HepG2 (cell line): ENCODE results near the gene GDPD5.
A peak's percentile ranks its signal among the peaks of the same experiment; 100 is the strongest.

Experiments
- CEBPG ChIP-seq: IDR thresholded peaks from 2 replicates; pipeline ENCODE4 v1.6.1; 2016
- GTF2F1 ChIP-seq: fragments of 150-350 bp; IDR thresholded peaks from 2 replicates; pipeline ENCODE4 v1.6.1; 2014; ENCODE audit warnings: low read length
- HNRNPK ChIP-seq: fragments of 200-400 bp; formaldehyde crosslinking; IDR thresholded peaks from 2 replicates; pipeline ENCODE4 v1.6.1; 2018; ENCODE audit warnings: low read length, low read depth, moderate library complexity, mild to moderate bottlenecking; ENCODE audit not compliant: poor library complexity, severe bottlenecking
- MAZ ChIP-seq, 2 experiments: sonication (generic) in 1 of 2; formaldehyde crosslinking in 1 of 2; IDR thresholded peaks; 2 replicates each; pipeline versions ENCODE4 v1.5.0 to v1.6.1; 2012 to 2020; ENCODE audit warnings: low read depth in 2 of 2, mild to moderate bottlenecking in 2 of 2, borderline replicate concordance in 1 of 2, improper control_type of control experiment in 1 of 2, low read length in 1 of 2, missing genetic modification reagents in 1 of 2, moderate library complexity in 1 of 2
- MTA1 ChIP-seq: sonication (generic); formaldehyde crosslinking; IDR thresholded peaks from 2 replicates; pipeline ENCODE4 v1.4.0; 2020; ENCODE audit warnings: missing genetic modification reagents, mild to moderate bottlenecking, borderline replicate concordance
- NCOA2 ChIP-seq: sonication (generic); formaldehyde crosslinking; IDR thresholded peaks from 2 replicates; pipeline ENCODE4 v1.8.0; 2022; ENCODE audit warnings: inconsistent platforms
- NFIC ChIP-seq: IDR thresholded peaks from 2 replicates; pipeline ENCODE4 v1.6.1; 2012; ENCODE audit warnings: mild to moderate bottlenecking, low read length, inconsistent platforms
- NFKBIZ ChIP-seq: IDR thresholded peaks from 2 replicates; pipeline ENCODE4 v1.6.1; 2018; ENCODE audit warnings: missing genetic modification reagents, missing compliant biosample characterization
- PHF5A ChIP-seq: IDR thresholded peaks from one replicate; pipeline ENCODE4 v1.6.1; 2018; ENCODE audit warnings: low read depth, missing genetic modification reagents; ENCODE audit not compliant: unreplicated experiment
- POLR2A ChIP-seq, 2 experiments: IDR thresholded peaks; 2 replicates each; pipeline ENCODE4 v1.6.1; 2011; ENCODE audit warnings: low read depth in 2 of 2, low read length in 2 of 2, mild to moderate bottlenecking in 1 of 2, moderate library complexity in 1 of 2; ENCODE audit not compliant: insufficient read depth in 1 of 2
- TF ChIP-seq, protein P1 (sequence below): sonication (generic); formaldehyde crosslinking; IDR thresholded peaks from 2 replicates; pipeline ENCODE4 v1.4.0; 2020; ENCODE audit warnings: mild to moderate bottlenecking, missing genetic modification reagents
- TF ChIP-seq, protein P2 (sequence below): IDR thresholded peaks from 2 replicates; pipeline ENCODE4 v1.6.1; 2012; ENCODE audit warnings: inconsistent platforms
- TF ChIP-seq, protein P3 (sequence below): sonication (generic); formaldehyde crosslinking; IDR thresholded peaks from 2 replicates; pipeline ENCODE4 v1.5.0; 2020; ENCODE audit warnings: mild to moderate bottlenecking, missing genetic modification reagents, moderate library complexity

DNA sequence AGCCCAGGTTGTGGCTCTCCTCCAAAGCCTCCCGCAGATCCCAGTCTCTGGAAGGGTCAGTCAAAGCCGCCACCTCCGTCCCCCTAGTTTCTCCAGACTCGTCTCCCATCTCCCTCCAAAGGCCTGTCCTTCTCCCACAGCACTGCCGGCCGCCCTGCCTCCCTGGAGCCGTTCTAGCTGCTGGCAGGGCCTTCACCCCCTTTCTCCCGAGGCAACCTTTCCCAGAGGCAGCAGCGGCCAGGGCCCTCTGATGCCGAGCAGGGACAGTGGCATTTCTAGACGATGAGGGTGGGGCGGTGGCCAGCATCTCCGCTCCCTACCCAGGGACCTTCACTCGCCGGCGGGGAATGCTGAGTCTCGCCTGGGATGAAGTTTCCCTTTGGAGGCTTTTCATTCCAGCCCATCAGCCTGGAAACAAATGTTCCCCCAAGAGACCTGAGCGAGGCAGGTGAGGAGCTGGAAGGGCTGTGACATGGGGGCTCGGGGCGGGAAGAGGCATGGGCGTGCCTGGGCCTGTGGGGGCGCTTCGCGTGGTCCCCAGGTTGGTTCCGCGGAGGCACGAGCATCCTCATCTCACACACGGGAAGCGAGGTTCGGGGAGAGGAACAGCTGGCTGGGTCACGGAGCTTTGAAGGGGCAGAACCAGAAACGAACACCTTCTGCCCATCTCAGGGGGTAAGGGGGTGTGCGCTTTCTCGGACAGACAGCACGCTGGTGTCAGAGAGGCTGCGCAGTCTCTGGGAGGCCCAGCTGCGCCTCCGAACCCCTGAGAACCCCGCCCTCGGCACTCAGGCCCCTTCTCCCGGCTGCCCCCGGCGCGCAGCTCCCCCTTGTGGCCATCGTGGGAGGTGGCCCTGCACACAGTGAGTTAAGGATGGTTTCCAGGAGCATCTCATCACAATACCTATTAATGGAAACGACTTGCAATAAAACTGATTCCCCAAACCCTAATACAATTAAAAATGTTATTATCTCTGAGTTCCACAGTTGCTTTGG is 74.6 kb downstream of the GDPD5 start:
- TF ChIP-seq, protein P1, sequence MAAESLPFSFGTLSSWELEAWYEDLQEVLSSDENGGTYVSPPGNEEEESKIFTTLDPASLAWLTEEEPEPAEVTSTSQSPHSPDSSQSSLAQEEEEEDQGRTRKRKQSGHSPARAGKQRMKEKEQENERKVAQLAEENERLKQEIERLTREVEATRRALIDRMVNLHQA: no peak
- TF ChIP-seq CEBPG (no peak), POLR2A (IDR thresholded peaks at IDR 0.05; ENCODE audit: insufficient read depth in 1 of 2, low read depth in 2 of 2, low read length in 2 of 2) (no peak), MAZ (IDR thresholded peaks at IDR 0.05; ENCODE audit: borderline replicate concordance, low read depth, low read length) (no peak), MAZ (CRISPR knock-in tag; IDR thresholded peaks at IDR 0.05; ENCODE audit: low read depth) (no peak), NFKBIZ (CRISPR knock-in tag) (no peak), GTF2F1 (no peak), NFIC (no peak), MTA1 (CRISPR knock-in tag) (no peak), PHF5A (CRISPR knock-in tag) (no peak), NCOA2 (CRISPR knock-in tag) (no peak), HNRNPK (no peak)
- TF ChIP-seq, protein P2, sequence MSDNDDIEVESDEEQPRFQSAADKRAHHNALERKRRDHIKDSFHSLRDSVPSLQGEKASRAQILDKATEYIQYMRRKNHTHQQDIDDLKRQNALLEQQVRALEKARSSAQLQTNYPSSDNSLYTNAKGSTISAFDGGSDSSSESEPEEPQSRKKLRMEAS: no peak
- TF ChIP-seq, protein P3, sequence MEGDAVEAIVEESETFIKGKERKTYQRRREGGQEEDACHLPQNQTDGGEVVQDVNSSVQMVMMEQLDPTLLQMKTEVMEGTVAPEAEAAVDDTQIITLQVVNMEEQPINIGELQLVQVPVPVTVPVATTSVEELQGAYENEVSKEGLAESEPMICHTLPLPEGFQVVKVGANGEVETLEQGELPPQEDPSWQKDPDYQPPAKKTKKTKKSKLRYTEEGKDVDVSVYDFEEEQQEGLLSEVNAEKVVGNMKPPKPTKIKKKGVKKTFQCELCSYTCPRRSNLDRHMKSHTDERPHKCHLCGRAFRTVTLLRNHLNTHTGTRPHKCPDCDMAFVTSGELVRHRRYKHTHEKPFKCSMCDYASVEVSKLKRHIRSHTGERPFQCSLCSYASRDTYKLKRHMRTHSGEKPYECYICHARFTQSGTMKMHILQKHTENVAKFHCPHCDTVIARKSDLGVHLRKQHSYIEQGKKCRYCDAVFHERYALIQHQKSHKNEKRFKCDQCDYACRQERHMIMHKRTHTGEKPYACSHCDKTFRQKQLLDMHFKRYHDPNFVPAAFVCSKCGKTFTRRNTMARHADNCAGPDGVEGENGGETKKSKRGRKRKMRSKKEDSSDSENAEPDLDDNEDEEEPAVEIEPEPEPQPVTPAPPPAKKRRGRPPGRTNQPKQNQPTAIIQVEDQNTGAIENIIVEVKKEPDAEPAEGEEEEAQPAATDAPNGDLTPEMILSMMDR: peak; percentile 80
